ENCODE measurements around the gene PDGFD. TPM values are rescaled to one million over a fixed set of nuclear protein-coding genes. Genes with fewer than 3 reads are reported as not detected.

Gene PDGFD
- total and polyA plus RNA-seq, 2 donors (not counting 1 experiment from before 2014, with no cell fraction given), result 0.07 to 0.71 TPM

- DNase-seq, result no peak
- ChIA-PET CTCF (no interaction called here), POLR2A (no interaction called here)
- Histone ChIP-seq H3K27me3 (replicated peaks in 1 of 4; ENCODE audit: control extremely low read depth in 1 of 4, control insufficient read depth in 3 of 4, insufficient read depth in 4 of 4, low read length in 3 of 4) (no peaks in the 10 kb centered on the region), H3K9me3 (ENCODE audit: control extremely low read depth in 1 of 3, control insufficient read depth in 2 of 3, insufficient read depth in 1 of 3, low read length in 2 of 3) (no peaks in the 10 kb centered on the region), H3K9ac (ENCODE audit: low read length) (no peak overlapping the region), H3K79me2 (ENCODE audit: control insufficient read depth, insufficient read depth, low read length) (no peaks in the 10 kb centered on the region), H3K4me3 (ENCODE audit: control extremely low read depth in 1 of 5, extremely low read depth in 1 of 5, insufficient read depth in 1 of 5, low read depth in 2 of 5, low read length in 4 of 5) (no peak overlapping the region), H3K36me3 (replicated peaks in 1 of 2; ENCODE audit: control extremely low read depth in 1 of 2, control insufficient read depth in 1 of 2, extremely low read depth in 1 of 2, insufficient read depth in 2 of 2, low read length in 1 of 2) (no peaks in the 10 kb centered on the region), H3K4me1 (ENCODE audit: control insufficient read depth in 2 of 2, insufficient read depth in 2 of 2, low read length in 2 of 2) (no peaks in the 10 kb centered on the region), H4K20me1 (ENCODE audit: control insufficient read depth, insufficient read depth, low read length, poor library complexity, severe bottlenecking) (no peaks in the 10 kb centered on the region), H3K27ac (ENCODE audit: low read length in 2 of 2) (no peak overlapping the region), H2AFZ (ENCODE audit: insufficient read depth, low read depth, low read length, poor library complexity, severe bottlenecking) (no peak overlapping the region), H3K4me2 (replicated peaks; ENCODE audit: low read depth, low read length, poor library complexity, severe bottlenecking) (no peak overlapping the region)
- Mint-ChIP-seq H3K4me1 (peaks cover 3% of the 10 kb centered on the region), H3K4me3 (no peak overlapping the region), H3K9me3 (ENCODE audit: insufficient read depth) (no peaks in the 10 kb centered on the region), H3K27ac (no peak overlapping the region), H3K27me3 (no peaks in the 10 kb centered on the region)
- intact Hi-C loops (cut with micrococcal nuclease), result no loop called here
- WGBS (ENCODE audit: insufficient coverage), result no CpG with 5 or more reads among the region's 4 CpGs
- no peak for ATAC-seq (ENCODE audit: low read depth)
- TF ChIP-seq CTCF (IDR thresholded peaks at IDR 0.05), result no peak
- TF ChIP-seq EZH2 (IDR thresholded peaks at IDR 0.05; ENCODE audit: borderline replicate concordance, insufficient read depth, low read depth, low read length, poor library complexity, severe bottlenecking), result no peak
These were observed 105.3 kb downstream of the PDGFD start for GRCh38 chr11:104058680-104059079.

- no peaks in the 10 kb centered on the region for H3K27me3 Mint-ChIP-seq
- no peak overlapping the region for H3K4me3 Mint-ChIP-seq
- Histone ChIP-seq H2AFZ (ENCODE audit: insufficient read depth, low read depth, low read length, poor library complexity, severe bottlenecking) (no peak overlapping the region), H3K36me3 (replicated peaks in 1 of 2; ENCODE audit: control extremely low read depth in 1 of 2, control insufficient read depth in 1 of 2, extremely low read depth in 1 of 2, insufficient read depth in 2 of 2, low read length in 1 of 2) (no peaks in the 10 kb centered on the region), H3K4me1 (ENCODE audit: control insufficient read depth in 2 of 2, insufficient read depth in 2 of 2, low read length in 2 of 2) (no peaks in the 10 kb centered on the region), H3K9ac (ENCODE audit: low read length) (no peak overlapping the region), H3K9me3 (ENCODE audit: control extremely low read depth in 1 of 3, control insufficient read depth in 2 of 3, insufficient read depth in 1 of 3, low read length in 2 of 3) (no peaks in the 10 kb centered on the region), H4K20me1 (ENCODE audit: control insufficient read depth, insufficient read depth, low read length, poor library complexity, severe bottlenecking) (no peaks in the 10 kb centered on the region), H3K27me3 (replicated peaks in 1 of 4; ENCODE audit: control extremely low read depth in 1 of 4, control insufficient read depth in 3 of 4, insufficient read depth in 4 of 4, low read length in 3 of 4) (no peaks in the 10 kb centered on the region), H3K4me2 (replicated peaks; ENCODE audit: low read depth, low read length, poor library complexity, severe bottlenecking) (no peak overlapping the region), H3K4me3 (ENCODE audit: control extremely low read depth in 1 of 5, extremely low read depth in 1 of 5, insufficient read depth in 1 of 5, low read depth in 2 of 5, low read length in 4 of 5) (no peak overlapping the region), H3K27ac (ENCODE audit: low read length in 2 of 2) (no peak overlapping the region), H3K79me2 (ENCODE audit: control insufficient read depth, insufficient read depth, low read length) (no peaks in the 10 kb centered on the region)
- ChIA-PET POLR2A (no interaction called here), CTCF (no interaction called here)
- no CpG with 5 or more reads among the region's 5 CpGs for WGBS (ENCODE audit: insufficient coverage)
- DNase-seq, result no peak
- intact Hi-C loops (cut with micrococcal nuclease), result no loop called here
- no peak for ATAC-seq (ENCODE audit: low read depth)
- no peaks in the 10 kb centered on the region for H3K9me3 Mint-ChIP-seq (ENCODE audit: insufficient read depth)
- no peak overlapping the region for H3K27ac Mint-ChIP-seq
- TF ChIP-seq CTCF (IDR thresholded peaks at IDR 0.05) (no peak), EZH2 (IDR thresholded peaks at IDR 0.05; ENCODE audit: borderline replicate concordance, insufficient read depth, low read depth, low read length, poor library complexity, severe bottlenecking) (no peak)
- peaks cover 3% of the 10 kb centered on the region for H3K4me1 Mint-ChIP-seq
These were observed 106.0 kb downstream of the PDGFD start for GRCh38 chr11:104057908-104058307.

Data from B cell (primary cell).